Stimulated activated naive CD4-positive, alpha-beta T cell (primary cell): ENCODE measurements around the gene PCBP2.
"Not testable (repeated sequence)": the region's sequence is repeated elsewhere in the genome, so short reads cannot be mapped to it uniquely, and the experiment has no call there.

ENCODE experiments used
- DNase-seq, 6 experiments: peaks; one replicate each; lab custom pipeline; 2025; lab: John Stamatoyannopoulos, UW

PCBP2 gene

DNA sequence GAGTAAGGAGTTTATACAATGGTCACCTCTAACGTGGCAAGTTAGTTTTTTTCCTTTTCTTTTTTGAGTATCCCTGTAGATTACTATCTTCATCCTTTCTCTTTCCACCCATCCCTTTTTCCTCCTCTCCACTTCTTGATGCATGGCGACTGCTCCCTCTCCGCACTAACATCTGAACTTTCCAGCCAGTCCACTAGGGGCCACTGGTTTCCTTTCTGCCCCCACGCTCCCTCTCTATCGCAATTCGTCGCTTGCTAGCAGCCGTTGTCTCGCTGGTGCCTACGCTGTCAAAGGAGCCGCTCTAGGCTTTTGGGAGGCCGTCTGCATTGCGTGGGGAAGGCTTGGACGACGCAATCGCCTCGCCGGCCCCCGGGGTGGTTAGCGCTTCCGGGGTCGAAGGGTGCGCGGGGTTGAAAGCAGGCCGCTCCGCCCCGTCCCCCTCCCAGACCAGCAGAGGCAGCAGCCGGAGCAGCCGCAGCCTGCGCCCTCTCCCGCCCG, at the start of gene PCBP2:
PCBP2 (plus strand) TSS at position 442 of the 498 bp plus-strand sequence. CDS start 2,699 bp downstream, outside the sequence.
- peak; percentile 90 to 98 (median 96) for DNase-seq

DNA sequence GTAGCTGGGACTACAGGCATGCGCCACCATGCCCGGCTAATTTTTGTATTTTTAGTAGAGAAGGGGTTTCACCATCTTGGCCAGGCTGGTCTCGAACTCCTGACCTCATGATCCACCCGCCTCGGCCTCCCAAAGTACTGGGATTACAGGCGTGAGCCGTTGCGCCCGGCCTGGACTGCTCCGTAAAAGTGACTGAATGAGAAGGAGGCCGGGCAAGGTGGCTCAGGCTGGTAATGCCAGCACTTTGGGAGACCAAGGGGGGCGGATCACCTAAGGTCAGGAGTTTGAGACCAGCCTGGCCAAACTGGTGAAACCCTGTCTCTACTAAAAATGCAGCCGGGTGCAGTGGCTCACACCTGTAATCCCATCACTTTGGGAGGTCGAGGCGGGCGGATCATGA, 49.6 kb upstream of the PCBP2 start:
- DNase-seq: not testable (repeated sequence)

DNA sequence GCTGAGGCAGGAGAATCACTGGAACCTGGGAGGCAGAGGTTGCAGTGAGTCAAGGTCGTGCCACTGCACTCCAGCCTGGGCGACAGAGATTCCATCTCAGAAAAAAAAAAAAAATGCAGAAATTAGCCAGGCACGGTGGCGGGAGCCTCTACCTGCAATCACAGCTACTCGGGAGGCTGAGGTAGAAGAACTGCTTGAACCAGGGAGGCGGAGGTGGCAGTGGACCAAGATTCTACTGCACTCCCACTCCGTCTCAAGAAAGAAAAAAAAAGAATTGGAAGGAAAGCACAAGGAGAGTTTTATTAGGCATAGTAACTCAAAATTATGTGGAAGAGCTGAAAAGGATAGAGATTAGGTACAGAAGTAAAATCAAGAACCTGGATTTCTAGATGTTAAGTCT, 49.0 kb upstream of the PCBP2 start:
- no peak for DNase-seq

DNA sequence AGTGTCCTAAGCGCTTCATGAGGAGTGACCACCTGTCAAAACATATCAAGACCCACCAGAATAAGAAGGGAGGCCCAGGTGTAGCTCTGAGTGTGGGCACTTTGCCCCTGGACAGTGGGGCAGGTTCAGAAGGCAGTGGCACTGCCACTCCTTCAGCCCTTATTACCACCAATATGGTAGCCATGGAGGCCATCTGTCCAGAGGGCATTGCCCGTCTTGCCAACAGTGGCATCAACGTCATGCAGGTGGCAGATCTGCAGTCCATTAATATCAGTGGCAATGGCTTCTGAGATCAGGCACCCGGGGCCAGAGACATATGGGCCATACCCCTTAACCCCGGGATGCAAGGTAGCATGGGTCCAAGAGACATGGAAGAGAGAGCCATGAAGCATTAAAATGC, 41.0 kb upstream of the PCBP2 start:
- DNase-seq: no peak

DNA sequence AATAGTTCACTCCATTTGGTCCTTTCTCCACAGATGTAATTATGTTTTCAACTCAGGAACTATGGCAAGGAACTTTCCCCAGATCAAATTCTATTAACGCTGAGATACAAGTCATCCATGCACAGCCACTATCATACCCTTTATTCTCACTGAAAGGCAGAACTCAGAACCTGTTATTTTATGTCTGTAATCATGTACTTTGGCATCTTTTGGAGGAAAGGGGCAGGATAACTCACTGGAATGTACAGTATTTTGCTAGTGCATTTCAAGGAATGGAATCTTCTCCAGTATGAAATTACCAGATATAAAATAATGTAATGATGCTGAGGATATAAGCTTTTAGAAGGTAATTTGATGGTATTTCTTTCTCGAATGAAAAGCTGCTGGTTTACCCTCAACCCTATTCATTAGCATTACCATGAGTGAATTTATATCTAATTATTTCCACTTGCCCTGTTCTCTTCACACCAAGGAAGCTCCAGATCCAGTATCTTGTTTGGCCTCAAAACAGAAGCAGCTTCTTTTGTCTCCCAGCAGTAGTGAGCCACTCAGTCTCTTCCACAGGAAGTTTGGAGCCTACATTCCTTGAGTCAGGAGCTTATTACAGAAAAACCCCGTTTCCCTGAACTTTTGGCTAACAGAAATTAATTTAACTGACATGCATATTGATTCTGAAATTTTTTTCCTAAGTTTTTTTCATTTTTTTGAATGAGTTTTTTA, 38.3 kb upstream of the PCBP2 start:
- DNase-seq: no peak

DNA sequence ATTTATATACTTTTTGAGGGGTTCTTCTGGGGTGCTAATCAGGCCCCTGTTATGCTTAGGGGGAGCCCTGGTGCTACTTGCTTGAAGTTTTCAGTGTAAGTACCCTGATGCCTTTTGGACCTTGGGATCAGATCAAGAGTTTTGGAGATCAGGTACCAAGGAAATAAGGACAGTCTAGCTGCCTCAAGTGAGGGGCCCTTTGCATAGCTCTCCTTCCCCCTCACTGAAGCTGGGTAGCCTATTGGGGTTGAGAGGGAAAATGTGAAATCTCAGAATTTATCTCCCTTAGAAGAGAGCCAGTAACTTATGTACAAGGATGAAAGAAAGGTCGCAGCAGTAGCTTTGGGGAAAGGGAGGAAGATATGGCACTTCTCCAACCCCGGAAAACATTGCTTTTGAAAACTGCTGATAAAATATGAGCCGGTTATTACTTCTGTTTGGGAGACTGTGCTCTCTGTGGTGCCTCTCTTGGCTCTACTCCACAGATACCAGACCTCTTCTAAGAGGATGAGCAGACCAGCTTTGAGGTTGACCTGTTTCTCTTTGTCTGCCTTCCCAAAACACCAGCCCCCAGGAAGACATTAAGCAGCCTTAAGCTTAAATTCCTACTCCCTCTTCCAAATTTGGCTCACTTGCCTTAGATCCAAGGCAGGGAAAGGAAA, 37.0 kb upstream of the PCBP2 start:
- no peak for DNase-seq

DNA sequence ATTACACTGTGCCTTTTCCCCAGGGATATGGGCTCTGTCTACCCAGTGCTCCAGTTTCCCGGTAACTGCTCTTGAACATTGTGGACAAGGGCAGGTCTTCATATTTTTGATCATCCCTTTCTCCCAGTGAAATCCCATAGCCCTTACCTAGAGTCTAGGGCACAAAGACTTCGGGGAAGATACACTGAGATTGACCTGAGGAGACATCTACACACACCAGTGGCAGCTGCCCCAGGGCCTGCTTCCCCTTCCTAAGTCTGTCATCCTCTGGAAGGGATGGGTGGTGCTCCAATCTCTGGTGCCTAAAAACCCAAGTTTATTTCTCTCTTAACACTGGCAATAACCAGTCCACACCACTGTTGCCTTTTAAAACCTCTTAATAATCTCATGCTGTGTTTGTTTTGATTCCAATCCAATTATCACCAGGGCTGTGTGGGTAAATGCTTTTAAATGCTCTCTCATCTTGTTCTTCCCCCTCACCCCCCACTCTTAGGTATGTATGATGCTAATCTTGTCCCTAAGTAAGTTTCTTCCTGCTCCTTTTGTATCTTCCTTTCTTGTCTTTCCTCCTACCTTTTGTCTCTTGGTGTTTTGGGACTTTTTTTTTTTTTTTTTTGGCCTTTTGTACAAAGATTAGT, 36.0 kb upstream of the PCBP2 start:
- not testable (repeated sequence) for DNase-seq

DNA sequence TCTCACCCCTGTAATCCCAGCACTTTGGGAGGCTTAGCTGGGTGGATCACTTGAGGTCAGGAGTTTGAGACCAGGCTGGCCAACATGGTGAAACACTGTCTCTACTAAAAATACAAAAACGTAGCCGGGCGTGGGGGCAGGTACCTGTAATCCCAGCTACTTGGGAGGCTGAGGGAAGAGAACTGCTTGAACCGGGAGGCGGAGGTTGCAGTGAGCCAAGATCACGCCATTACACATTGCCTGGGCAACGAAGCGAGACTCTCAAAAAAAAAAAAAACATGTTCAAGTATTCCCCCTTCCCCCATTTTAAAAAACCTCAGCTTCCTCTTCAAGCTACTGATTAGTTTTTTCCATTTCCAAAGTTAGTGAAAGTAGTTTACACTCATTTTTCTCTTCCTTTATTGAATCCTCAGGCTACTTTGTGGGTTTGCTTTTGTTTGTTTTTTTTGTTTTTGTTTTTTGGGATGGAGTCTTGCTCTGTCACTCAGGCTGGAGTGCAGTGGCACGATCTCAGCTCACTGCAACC, 34.5 kb upstream of the PCBP2 start:
- DNase-seq: peak in 3 of 6 experiments; percentile 10 to 35 (median 19)

DNA sequence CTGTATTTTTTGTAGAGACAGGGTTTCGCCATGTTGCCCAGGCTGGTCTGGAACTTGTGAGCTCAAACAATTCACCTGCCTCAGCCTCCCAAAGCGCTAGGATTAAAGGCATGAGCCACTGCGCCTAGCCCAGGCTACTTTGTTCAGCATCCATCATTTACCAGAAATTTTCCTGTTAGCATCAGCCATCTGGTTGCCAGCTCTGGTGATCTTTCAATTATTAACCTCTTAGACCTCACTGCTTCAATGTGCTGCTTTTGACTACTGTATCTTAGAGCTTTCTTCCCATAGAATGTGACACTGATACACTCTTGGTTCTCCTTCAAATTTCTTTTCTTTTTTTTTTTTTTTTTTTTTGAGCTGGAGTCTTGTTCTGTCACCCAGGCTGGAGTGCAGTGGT, 33.7 kb upstream of the PCBP2 start:
- no peak for DNase-seq

DNA sequence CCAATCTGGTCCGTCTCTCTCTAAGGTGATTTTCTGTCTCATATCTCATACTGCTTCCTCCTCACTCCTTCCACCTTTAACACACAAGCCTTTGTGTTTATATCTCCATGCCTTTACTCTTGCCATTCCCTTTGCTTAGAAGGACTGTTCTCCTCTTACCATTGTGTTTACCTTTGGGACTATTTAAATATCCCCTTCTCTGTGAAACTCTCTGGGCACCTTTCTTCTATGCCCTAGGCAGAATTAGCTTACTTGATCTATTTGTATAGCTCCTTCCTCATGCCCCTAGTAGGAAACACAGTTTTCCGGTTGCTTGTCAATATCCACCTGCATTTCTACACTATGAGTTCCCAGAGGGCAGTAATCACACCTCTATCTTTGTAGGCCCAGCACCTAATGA, 32.1 kb upstream of the PCBP2 start:
- DNase-seq: no peak

DNA sequence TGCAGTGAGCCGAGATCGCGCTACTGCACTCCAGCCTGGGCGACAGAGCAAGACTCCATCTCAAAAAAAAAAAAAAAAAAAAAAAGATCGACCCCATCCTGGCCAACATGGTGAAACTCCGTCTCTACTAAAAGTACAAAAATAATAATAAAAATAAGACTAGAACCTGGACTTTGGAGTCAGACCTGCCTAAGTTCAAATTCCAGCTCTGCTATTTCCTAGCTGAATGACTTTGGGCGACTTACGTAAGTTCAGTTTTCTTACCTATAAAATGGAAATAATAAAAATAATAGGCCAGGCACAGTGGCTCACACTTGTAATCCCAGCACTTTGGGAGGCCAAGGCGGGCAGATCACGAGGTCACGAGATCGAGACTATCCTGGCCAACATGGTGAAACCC, 29.7 kb upstream of the PCBP2 start:
- DNase-seq: not testable (repeated sequence)

DNA sequence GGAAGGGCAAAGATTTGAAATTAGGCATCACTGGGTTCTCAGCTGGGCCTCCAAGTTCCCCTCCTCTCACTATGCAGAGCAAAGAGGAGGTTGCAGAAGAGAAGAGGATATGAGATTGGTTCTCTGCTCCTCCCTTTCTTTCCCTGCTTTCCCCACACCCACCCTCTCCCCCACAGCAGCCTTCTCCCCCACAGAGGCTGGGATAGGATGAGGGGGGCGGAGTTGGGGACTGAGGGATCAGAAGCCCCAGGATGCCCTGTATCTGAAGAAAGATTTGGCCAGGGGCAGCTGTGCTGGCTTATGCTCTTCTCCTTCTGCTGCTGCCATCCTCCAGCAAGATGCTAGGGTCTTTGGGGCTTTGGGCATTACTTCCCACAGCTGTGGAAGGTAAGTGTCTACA, 28.3 kb upstream of the PCBP2 start, which contains the start of gene AMHR2:
AMHR2 (plus strand) TSS at position 259 of the 400 bp plus-strand sequence; CDS start at position 339, 80 bp downstream.
- no peak for DNase-seq

DNA sequence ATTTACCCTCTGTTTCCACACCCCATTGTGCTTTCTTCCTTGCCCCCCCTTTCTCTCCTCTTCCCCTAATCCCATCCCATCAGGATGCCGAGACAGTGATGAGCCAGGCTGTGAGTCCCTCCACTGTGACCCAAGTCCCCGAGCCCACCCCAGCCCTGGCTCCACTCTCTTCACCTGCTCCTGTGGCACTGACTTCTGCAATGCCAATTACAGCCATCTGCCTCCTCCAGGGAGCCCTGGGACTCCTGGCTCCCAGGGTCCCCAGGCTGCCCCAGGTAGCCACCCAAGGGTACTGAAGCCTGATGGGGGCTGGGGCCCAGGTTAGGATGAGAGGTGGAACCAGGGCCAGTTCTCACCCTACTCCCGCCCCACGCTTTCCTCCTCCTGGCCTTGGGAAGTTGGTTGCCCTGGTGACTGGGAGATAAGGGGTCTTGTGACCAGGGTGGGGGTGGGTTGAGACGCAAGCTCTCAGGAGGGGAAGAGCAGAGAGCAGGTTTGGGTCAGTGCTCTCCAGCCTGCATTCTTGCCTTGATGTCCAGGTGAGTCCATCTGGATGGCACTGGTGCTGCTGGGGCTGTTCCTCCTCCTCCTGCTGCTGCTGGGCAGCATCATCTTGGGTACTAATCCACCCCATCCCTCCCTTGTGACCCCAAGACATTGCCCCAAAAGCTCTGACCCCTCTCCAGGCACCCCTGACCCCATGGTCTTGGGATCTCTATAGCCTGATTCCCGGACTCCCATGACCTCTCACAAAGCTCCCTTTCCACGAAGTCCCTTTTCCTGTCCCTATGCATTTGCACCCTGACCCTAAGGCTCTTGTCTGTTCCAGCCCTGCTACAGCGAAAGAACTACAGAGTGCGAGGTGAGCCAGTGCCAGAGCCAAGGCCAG, 27.0 kb upstream of the PCBP2 start:
- DNase-seq: no peak

DNA sequence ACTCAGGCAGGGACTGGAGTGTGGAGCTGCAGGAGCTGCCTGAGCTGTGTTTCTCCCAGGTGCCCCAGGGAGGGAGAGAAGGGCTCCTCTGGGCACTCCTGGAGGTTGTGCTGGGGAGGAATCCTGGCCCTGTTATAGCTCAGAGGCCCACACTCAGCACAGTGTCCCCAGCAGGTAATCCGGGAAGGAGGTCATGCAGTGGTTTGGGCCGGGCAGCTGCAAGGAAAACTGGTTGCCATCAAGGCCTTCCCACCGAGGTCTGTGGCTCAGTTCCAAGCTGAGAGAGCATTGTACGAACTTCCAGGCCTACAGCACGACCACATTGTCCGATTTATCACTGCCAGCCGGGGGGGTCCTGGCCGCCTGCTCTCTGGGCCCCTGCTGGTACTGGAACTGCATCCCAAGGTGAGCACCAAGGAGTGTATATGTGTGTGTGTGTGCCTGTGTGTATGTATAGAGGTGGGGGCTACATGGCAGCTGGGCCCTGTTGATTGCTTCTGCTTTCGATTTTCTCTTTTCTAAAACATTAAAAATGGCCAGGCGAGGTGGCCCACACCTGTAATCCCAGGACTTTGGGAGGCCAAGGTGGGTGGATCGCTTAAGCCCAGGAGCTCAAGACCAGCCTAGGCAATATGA, 26.3 kb upstream of the PCBP2 start:
- no peak for DNase-seq

DNA sequence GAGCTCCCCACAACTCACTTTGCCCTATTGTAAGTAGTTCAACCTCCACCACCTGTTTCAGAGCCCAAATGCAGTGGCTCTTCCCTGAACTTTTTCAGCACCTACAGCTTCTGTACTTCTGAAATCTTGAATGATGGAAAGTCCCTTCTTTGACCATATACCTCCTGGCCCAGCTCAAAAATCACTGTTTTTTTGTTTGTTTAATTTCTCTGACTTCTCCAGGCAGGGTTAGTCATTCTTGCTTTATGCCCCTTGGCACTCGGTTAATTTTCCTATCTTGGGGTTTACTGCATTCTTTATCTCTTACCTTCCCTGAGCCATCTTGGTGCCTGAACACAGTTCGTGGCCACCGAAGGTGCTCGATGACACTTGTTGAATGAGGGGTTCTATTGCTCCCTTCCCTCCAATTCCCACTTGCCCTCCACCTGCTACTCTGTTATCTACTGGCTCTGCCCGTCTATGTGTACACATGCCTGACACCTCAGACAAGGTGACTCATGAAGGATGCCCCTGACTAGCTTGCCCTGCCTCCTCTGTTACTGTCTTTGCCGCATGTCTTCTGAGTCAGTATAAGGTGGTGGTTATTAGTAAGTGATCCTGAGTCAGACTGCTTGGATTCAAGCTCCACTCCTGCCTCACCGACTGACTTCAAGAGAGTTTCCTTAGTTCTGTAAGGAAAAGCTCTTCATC, 23.9 kb upstream of the PCBP2 start:
- no peak for DNase-seq

DNA sequence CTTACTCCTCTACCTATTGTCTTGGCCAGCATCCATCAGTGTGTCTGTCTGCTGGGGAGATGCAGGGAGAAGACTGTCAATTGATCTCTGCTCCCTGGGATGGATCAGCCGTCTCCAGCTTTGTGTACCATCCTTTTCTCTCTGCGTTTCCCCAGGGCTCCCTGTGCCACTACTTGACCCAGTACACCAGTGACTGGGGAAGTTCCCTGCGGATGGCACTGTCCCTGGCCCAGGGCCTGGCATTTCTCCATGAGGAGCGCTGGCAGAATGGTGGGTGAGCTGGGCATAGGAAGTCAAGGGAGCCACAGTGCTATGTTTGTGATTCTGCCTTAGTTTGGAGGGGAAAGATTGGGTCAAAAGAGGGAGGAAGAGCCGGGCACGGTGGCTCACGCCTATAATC, 23.2 kb upstream of the PCBP2 start:
- no peak for DNase-seq

DNA sequence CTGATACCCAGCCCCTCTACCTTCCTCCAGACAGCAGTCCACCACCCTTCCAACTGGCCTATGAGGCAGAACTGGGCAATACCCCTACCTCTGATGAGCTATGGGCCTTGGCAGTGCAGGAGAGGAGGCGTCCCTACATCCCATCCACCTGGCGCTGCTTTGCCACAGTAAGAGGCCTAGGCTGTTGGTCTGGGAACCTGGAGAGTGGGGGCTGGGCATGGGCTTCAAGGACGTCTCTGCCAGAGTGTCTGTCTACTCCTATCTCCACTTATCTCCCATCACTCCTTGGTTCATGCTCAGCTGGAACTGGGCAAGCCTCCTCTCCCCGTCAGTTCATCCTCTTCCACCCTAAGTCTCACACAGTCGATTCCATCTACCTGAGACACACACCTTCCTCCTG, 21.8 kb upstream of the PCBP2 start:
- DNase-seq: no peak

DNA sequence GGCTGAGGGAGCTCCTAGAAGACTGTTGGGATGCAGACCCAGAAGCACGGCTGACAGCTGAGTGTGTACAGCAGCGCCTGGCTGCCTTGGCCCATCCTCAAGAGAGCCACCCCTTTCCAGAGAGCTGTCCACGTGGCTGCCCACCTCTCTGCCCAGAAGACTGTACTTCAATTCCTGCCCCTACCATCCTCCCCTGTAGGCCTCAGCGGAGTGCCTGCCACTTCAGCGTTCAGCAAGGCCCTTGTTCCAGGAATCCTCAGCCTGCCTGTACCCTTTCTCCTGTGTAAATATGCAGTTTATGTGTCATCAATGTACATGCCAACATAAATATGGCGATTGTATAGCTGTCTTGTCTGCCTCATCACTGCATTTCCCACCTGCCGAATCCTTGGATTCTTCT, 20.7 kb upstream of the PCBP2 start:
- DNase-seq: no peak

DNA sequence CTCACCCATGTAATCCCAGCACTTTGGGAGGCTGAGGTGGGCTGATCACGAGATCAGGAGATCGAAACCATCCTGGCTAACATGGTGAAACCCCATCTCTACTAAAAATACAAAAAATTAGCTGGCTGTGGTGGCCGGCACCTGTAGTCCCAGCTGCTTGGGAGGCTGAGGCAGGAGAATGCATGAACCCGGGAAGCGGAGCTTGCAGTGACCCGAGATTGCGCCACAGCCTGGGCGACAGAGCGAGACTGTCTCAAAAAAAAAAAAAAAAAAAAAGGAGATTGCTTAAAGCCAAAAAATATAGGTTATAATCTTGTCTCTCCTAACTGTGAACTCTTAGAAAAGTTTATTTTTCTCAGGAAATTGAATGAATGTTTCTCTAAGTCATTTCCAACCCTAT, 16.6 kb upstream of the PCBP2 start:
- DNase-seq: not testable (repeated sequence)

DNA sequence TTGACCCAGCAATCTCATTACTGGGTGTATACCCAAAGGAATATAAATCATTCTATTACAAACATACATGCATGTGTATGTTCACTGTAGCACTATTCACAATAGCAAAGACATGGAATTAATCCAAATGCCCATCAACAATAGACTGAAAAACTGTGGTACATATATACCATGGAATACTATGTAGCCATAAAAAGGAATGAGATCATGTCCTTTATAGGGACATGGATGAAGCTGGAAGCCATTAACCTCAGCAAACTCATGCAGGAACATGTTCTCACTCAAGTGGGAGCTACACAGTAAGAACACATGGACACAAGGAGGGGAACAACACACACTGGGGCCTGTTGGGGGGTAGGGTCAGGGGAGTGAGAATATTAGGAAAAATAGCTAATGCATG, 12.3 kb upstream of the PCBP2 start:
- not testable (repeated sequence) for DNase-seq
